Heart left ventricle (tissue), 16 donors: ENCODE results near the gene TBX18. TPM values are rescaled to one million over a fixed set of nuclear protein-coding genes. Genes with fewer than 3 reads are reported as not detected.

ENCODE experiments used
- ATAC-seq, 4 donors: fragments of 200-7000 bp; cut with Tn5 transposase; one replicate each; pipeline ENCODE4 v1.9.1; 2020 to 2022; ENCODE audit warnings: moderate library complexity in 4 of 4, mild to moderate bottlenecking in 3 of 4, moderate number of reproducible peaks in 1 of 4
- DNase-seq, 5 donors: peaks; one replicate each; pipeline ENCODE4 v3.0.0-alpha.2; 2020
- H3K27ac ChIP-seq, 12 donors: fragments of 200-600 bp; sonication (generic) in 4 of 12; one replicate each; pipeline versions ENCODE4 v1.5.0 to v1.8.0; 2016 to 2022; ENCODE audit warnings: mild to moderate bottlenecking in 2 of 12
- H3K27me3 ChIP-seq, 9 donors: fragments of 200-600 bp; sonication (generic) in 2 of 9; one replicate each; pipeline versions ENCODE4 v1.5.1 to v1.8.0; 2016 to 2022; ENCODE audit warnings: mild to moderate bottlenecking in 3 of 9
- H3K36me3 ChIP-seq, 9 donors: fragments of 200-600 bp; sonication (generic) in 2 of 9; one replicate each; pipeline versions ENCODE4 v1.5.0 to v1.8.0; 2018 to 2022; ENCODE audit warnings: mild to moderate bottlenecking in 2 of 9
- H3K4me1 ChIP-seq, 12 donors: fragments of 200-600 bp; sonication (generic) in 4 of 12; one replicate each; pipeline versions ENCODE4 v1.5.0 to v1.8.0; 2016 to 2022; ENCODE audit warnings: mild to moderate bottlenecking in 3 of 12
- H3K4me3 ChIP-seq, 12 donors: fragments of 200-600 bp; sonication (generic) in 4 of 12; one replicate each; pipeline versions ENCODE4 v1.5.0 to v1.8.0; 2017 to 2022; ENCODE audit warnings: mild to moderate bottlenecking in 9 of 12, moderate library complexity in 4 of 12
- H3K9me3 ChIP-seq, 12 donors: fragments of 200-600 bp; sonication (generic) in 4 of 12; one replicate each; pipeline versions ENCODE4 v1.5.0 to v1.8.0; 2016 to 2022; ENCODE audit warnings: mild to moderate bottlenecking in 1 of 12
- CTCF ChIP-seq, 12 donors: fragments of 200-600 bp; sonication (generic) in 4 of 12; IDR thresholded peaks; one replicate each; pipeline versions ENCODE4 v1.5.0 to v1.8.0; 2018 to 2022; ENCODE audit warnings: antibody characterized with exemption in 12 of 12, mild to moderate bottlenecking in 5 of 12
- POLR2A ChIP-seq, 2 donors: fragments of 450-650 bp; IDR thresholded peaks; one replicate each; pipeline ENCODE4 v1.6.1; 2017; ENCODE audit warnings: antibody characterized with exemption in 2 of 2, mild to moderate bottlenecking in 2 of 2, moderate library complexity in 2 of 2
- WGBS, 4 donors: extraction: QIAGEN DNeasy Blood & Tissue Kit in 2 of 4; methylation state at CpG; one replicate each; pipeline versions ENCODE4 v1.1.5 to v1.1.7; 2013 to 2018; 5-methylcytosine and 5-hydroxymethylcytosine counted together
- intact Hi-C, 10 donors: fragments of 100-400 bp; cut with DNase I; formaldehyde crosslinking; loops; one replicate each; pipeline versions ENCODE4 v1.11.1 to v1.14.2; 2022
- polyA plus RNA-seq, 2 donors: library from polyadenylated mRNA; stranded (reverse); fragments of 200-250 nt; gene quantifications; one replicate each; pipeline ENCODE4 v1.2.3, GENCODE V29; 2013
- total RNA-seq, 9 donors: library from RNA; depleted of rRNA in 2 of 9; stranded (reverse); fragments of >200 nt in 2 of 9; fragmentation: NEBNext Ultra II Directional in 3 of 9; extraction: Animal tissue kit (Norgen Biotek cat#: 25700) in 3 of 9; gene quantifications; one replicate each; pipeline versions ENCODE4 v1.1.0 to v1.2.4, GENCODE V29; 2016 to 2023
- donor health status: ischemic (EF 13 %, LVEDD 7.1; RV severe dilation, severe dysfunction).
- donor health status: healthy with polysubstance abuse.
- donor health status: DM: no; HTN: yes; CAD: no.
- donor health status: DM: no; HTN: no; CAD: no.
- donor health status: ischemic (EF 25% LVEDD 6.9; RV normal size, moderate dysfunction).
- donor health status: ischemic (EF 25% LVEDD 5.7; RV mildly dilated, moderate dysfunction).
- donor health status: healthy.
- donor health status: DM: yes; HTN: yes; CAD: no.
- donor health status: ischemic (EF 35%, LVEDD 5.7; RV mildly dilated, moderate dysfunction).
- donor health status: nonischemic (EF 11% LVEDD 7.7; RV severe dilation, severe dysfunction).
- donor health status: DM: yes; HTN: yes; CAD: no.
- donor health status: PGD.
- donor health status: ischemic (EF 29% LVEDD 5.4; RV normal size, mild dysfunction).
- donor health status: nonischemic (EF 23%, LVEDD 6.1; RV moderate dilation, normal function).

The TBX18 gene
- total and polyA plus RNA-seq, 11 donors, result 1.3 to 14.9 (median 2.3) TPM

DNA sequence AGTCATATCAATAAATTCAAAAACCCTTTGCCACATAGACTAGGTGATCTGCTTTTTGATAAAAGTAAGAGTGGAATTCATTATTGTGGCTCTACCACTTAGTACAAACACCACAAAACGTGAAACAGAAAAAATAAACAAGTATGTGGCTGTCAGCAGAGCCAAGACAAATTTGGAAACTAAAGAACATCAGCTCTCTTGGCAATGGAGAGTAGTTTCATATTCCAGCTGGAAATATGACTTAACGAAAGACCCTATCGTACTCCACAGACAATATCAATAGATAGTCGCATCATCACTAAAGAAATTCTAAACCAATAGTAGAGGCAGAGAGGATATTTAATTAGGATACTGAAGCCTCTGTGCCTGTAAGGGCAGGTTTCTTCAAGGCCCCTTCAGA is 20.8 kb downstream of the TBX18 start:
- Histone ChIP-seq H3K4me3 (no peak overlapping the region), H3K36me3 (peaks cover 0 to 40% (median 0%) of the 10 kb centered on the region in 9 donors), H3K27me3 (no peaks in the 10 kb centered on the region), H3K4me1 (no peaks in the 10 kb centered on the region), H3K27ac (no peak overlapping the region), H3K9me3 (no peaks in the 10 kb centered on the region)
- ATAC-seq (no peak), DNase-seq (no peak)
- WGBS, 4 donors, result 57 to 66% (median 62%) methylated on average over 4 of the region's 4 CpGs
- TF ChIP-seq CTCF (IDR thresholded peaks at IDR 0.05) (no peak), POLR2A (IDR thresholded peaks at IDR 0.05) (no peak)
- intact Hi-C loops, result no loop called here

GRCh38 chr6:84740385-84740784 is 24.0 kb downstream of the TBX18 start:
- no peaks in the 10 kb centered on the region for H3K4me1 ChIP-seq
- intact Hi-C loops, result no loop called here
- WGBS, 4 donors, result 56 to 69% (median 59%) methylated on average over 1 of the region's 1 CpG
- no peak overlapping the region for H3K4me3 ChIP-seq
- H3K36me3 ChIP-seq, result peaks cover 0 to 51% (median 0%) of the 10 kb centered on the region in 9 donors
- no peaks in the 10 kb centered on the region for H3K9me3 ChIP-seq
- H3K27me3 ChIP-seq, result no peaks in the 10 kb centered on the region
- DNase-seq, result no peak
- H3K27ac ChIP-seq, result no peak overlapping the region
- TF ChIP-seq CTCF (IDR thresholded peaks at IDR 0.05) (no peak), POLR2A (IDR thresholded peaks at IDR 0.05) (no peak)
- ATAC-seq, result no peak

GRCh38 chr6:84739866-84740208 is 24.6 kb downstream of the TBX18 start:
- H3K4me1 ChIP-seq, result no peaks in the 10 kb centered on the region
- H3K4me3 ChIP-seq, result no peak overlapping the region
- WGBS, 4 donors, result 88 to 94% (median 91%) methylated on average over 1 of the region's 1 CpG
- H3K27ac ChIP-seq, result no peak overlapping the region
- intact Hi-C loops, result no loop called here
- TF ChIP-seq POLR2A (IDR thresholded peaks at IDR 0.05) (no peak), CTCF (IDR thresholded peaks at IDR 0.05) (no peak)
- no peak for ATAC-seq
- no peaks in the 10 kb centered on the region for H3K9me3 ChIP-seq
- peaks cover 0 to 51% (median 0%) of the 10 kb centered on the region in 9 donors for H3K36me3 ChIP-seq
- H3K27me3 ChIP-seq, result no peaks in the 10 kb centered on the region
- no peak for DNase-seq

DNA sequence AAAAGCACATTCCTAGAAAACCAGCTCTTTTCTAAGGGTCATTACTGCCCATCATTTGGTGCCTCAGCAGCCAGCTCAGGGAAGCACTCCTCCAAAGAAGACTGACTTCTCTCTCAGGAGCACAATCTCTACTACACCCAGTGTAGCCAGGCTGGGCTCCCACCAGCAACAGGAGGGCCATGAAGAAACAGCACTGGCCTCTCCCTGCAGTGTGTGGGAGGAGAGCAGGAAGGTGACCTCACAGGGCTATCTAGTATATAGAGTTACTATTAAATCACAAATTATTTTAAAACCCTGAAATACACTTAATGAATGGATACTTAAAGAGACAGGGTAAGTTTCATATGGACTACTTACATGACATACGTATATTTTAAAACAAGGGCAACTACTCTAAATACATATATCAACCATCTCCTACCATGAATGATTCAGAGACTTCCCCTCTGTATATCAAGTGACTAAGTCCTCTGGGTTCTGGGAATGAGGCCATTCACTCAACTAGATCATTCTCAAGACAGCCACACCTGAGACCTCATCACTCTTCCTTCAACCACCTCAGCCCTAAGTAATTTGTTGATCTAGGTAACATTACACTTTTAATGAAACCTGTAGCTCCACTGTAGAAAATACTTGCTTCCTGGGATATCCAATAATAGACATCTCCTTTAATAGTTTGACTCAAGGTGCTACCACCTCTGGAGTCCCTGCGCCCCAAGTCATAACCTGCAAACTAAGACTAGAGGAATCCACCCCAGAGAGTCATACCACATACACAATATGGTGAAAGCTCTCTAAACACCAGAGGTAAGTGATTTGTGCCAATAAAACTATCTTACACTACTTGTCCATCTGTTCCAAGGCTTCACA is 25.2 kb downstream of the TBX18 start:
- ATAC-seq (no peak), DNase-seq (no peak)
- Histone ChIP-seq H3K9me3 (no peaks in the 10 kb centered on the region), H3K27ac (no peak overlapping the region), H3K36me3 (peaks cover 0 to 52% (median 0%) of the 10 kb centered on the region in 9 donors), H3K4me1 (no peaks in the 10 kb centered on the region), H3K27me3 (no peaks in the 10 kb centered on the region), H3K4me3 (no peak overlapping the region)
- intact Hi-C loops, result no loop called here
- WGBS, 4 donors, result 89 to 93% (median 90%) methylated on average over 2 of the region's 2 CpGs
- TF ChIP-seq CTCF (IDR thresholded peaks at IDR 0.05) (no peak), POLR2A (IDR thresholded peaks at IDR 0.05) (no peak)
